Stimulated activated CD8-positive, alpha-beta memory T cell treated with anti-CD3 and anti-CD28 coated beads, Interleukin-15, amount 100 ng/mL, for 1 hour (primary cell): ENCODE results near the gene OSBPL6.

Experiments
- DNase-seq: peaks from one replicate; pipeline ENCODE4 v3.0.0-alpha.2; 2020; ENCODE audit warnings: low read depth

The OSBPL6 gene

GRCh38 chr2:178238750-178239149 is 44.4 kb downstream of the OSBPL6 start:
- DNase-seq, result no peak

- DNase-seq, result no peak
Measured at GRCh38 chr2:178241844-178242551, 47.7 kb downstream of the OSBPL6 start.

- no peak for DNase-seq
Measured at GRCh38 chr2:178242552-178242883, 48.2 kb downstream of the OSBPL6 start.

GRCh38 chr2:178243961-178244360 is 49.6 kb downstream of the OSBPL6 start:
- no peak for DNase-seq

- DNase-seq, result no peak
Measured at GRCh38 chr2:178244777-178245176, 50.5 kb downstream of the OSBPL6 start.

GRCh38 chr2:178246696-178247095 is 52.4 kb downstream of the OSBPL6 start:
- DNase-seq, result no peak

- no peak for DNase-seq
Measured at GRCh38 chr2:178247250-178247649, 52.9 kb downstream of the OSBPL6 start.

GRCh38 chr2:178250429-178250828 is 56.1 kb downstream of the OSBPL6 start:
- no peak for DNase-seq

GRCh38 chr2:178251151-178251955 is 57.0 kb downstream of the OSBPL6 start:
- no peak for DNase-seq

- DNase-seq, result no peak
Measured at GRCh38 chr2:178256382-178257042, 62.2 kb downstream of the OSBPL6 start.

- no peak for DNase-seq
Measured at GRCh38 chr2:178257127-178257526, 62.8 kb downstream of the OSBPL6 start.

GRCh38 chr2:178258916-178259315 is 64.6 kb downstream of the OSBPL6 start:
- no peak for DNase-seq

- no peak for DNase-seq
Measured at GRCh38 chr2:178263159-178263860, 69.0 kb downstream of the OSBPL6 start.

GRCh38 chr2:178264211-178264610 is 69.9 kb downstream of the OSBPL6 start:
- no peak for DNase-seq

- DNase-seq, result no peak
Measured at GRCh38 chr2:178265851-178266250, 71.5 kb downstream of the OSBPL6 start.

GRCh38 chr2:178266445-178266844 is 72.1 kb downstream of the OSBPL6 start:
- DNase-seq, result no peak

GRCh38 chr2:178267660-178268059 is 73.3 kb downstream of the OSBPL6 start:
- no peak for DNase-seq

- DNase-seq, result no peak
Measured at GRCh38 chr2:178268435-178268834, 74.1 kb downstream of the OSBPL6 start.

- DNase-seq, result no peak
Measured at GRCh38 chr2:178269438-178270224, 75.3 kb downstream of the OSBPL6 start.

GRCh38 chr2:178270338-178270737 is 76.0 kb downstream of the OSBPL6 start:
- no peak for DNase-seq

GRCh38 chr2:178271094-178271493 is 76.8 kb downstream of the OSBPL6 start:
- no peak for DNase-seq
